SK-N-SH treated with all-trans-retinoic acid at 6 μM for 48 hours (cell line): ENCODE data around the gene LRRC36.
"Not testable (repeated sequence)": the region's sequence is repeated elsewhere in the genome, so short reads cannot be mapped to it uniquely, and the experiment has no call there.

Experiments used
- ATAC-seq: fragments of 200-7000 bp; cut with Tn5 transposase; 3 replicates; pipeline ENCODE4 v1.9.1; 2020; ENCODE audit warnings: mild to moderate bottlenecking, moderate library complexity
- ARNTL ChIP-seq: fragments of 450-650 bp; formaldehyde crosslinking; IDR thresholded peaks from 2 replicates; pipeline ENCODE4 v1.5.0; 2020; ENCODE audit warnings: low read depth, mild to moderate bottlenecking, moderate library complexity, borderline replicate concordance
- BACH2 ChIP-seq: fragments of 250-450 bp; sonication (Bioruptor Pico); IDR thresholded peaks from 2 replicates; pipeline ENCODE4 v1.9.0; 2021; ENCODE audit warnings: mild to moderate bottlenecking, borderline replicate concordance
- CSDC2 ChIP-seq: fragments of 250-450 bp; sonication (Bioruptor Pico); IDR thresholded peaks from 2 replicates; pipeline ENCODE4 v1.5.0; 2020; ENCODE audit warnings: mild to moderate bottlenecking, moderate library complexity
- CSRNP3 ChIP-seq: fragments of 250-450 bp; sonication (Bioruptor Pico); IDR thresholded peaks from 2 replicates; pipeline ENCODE4 v1.5.1; 2021; ENCODE audit warnings: mild to moderate bottlenecking, moderate library complexity
- ESRRG ChIP-seq: fragments of 250-450 bp; sonication (Bioruptor Pico); IDR thresholded peaks from 2 replicates; pipeline ENCODE4 v1.6.1; 2021; ENCODE audit warnings: mild to moderate bottlenecking
- GLIS3 ChIP-seq: fragments of 250-450 bp; sonication (Bioruptor Pico); IDR thresholded peaks from 2 replicates; pipeline ENCODE4 v1.5.0; 2020; ENCODE audit warnings: mild to moderate bottlenecking, moderate library complexity
- ISL1 ChIP-seq: fragments of 250-450 bp; sonication (Bioruptor Pico); IDR thresholded peaks from 2 replicates; pipeline ENCODE4 v2.1.2; 2022; ENCODE audit warnings: mild to moderate bottlenecking, moderate library complexity
- PPARA ChIP-seq: fragments of 250-450 bp; sonication (Bioruptor Pico); IDR thresholded peaks from 2 replicates; pipeline ENCODE4 v1.5.0; 2020; ENCODE audit warnings: mild to moderate bottlenecking, borderline replicate concordance
- RARB ChIP-seq: fragments of 250-450 bp; sonication (Bioruptor Pico); IDR thresholded peaks from 2 replicates; pipeline ENCODE4 v1.8.0; 2021; ENCODE audit warnings: mild to moderate bottlenecking, moderate library complexity
- SNAI2 ChIP-seq: fragments of 250-450 bp; sonication (Bioruptor Pico); IDR thresholded peaks from 2 replicates; pipeline ENCODE4 v1.5.0; 2020; ENCODE audit warnings: mild to moderate bottlenecking, moderate library complexity
- TCF4 ChIP-seq: fragments of 250-450 bp; sonication (Bioruptor Pico); IDR thresholded peaks from 2 replicates; pipeline ENCODE4 v1.8.0; 2021; ENCODE audit warnings: mild to moderate bottlenecking, moderate library complexity, borderline replicate concordance
- TOX ChIP-seq: fragments of 250-450 bp; sonication (Bioruptor Pico); IDR thresholded peaks from 2 replicates; pipeline ENCODE4 v1.8.0; 2021; ENCODE audit warnings: mild to moderate bottlenecking, moderate library complexity, borderline replicate concordance
- TSHZ2 ChIP-seq: fragments of 250-450 bp; sonication (Bioruptor Pico); IDR thresholded peaks from 2 replicates; pipeline ENCODE4 v1.5.0; 2020; ENCODE audit warnings: mild to moderate bottlenecking, moderate library complexity
- ZC3H10 ChIP-seq: fragments of 250-450 bp; sonication (Bioruptor Pico); IDR thresholded peaks from 2 replicates; pipeline ENCODE4 v1.5.1; 2021; ENCODE audit warnings: mild to moderate bottlenecking, moderate library complexity
- ZFP3 ChIP-seq: fragments of 250-450 bp; sonication (Bioruptor Pico); IDR thresholded peaks from 2 replicates; pipeline ENCODE4 v1.5.0; 2020; ENCODE audit warnings: mild to moderate bottlenecking, moderate library complexity
- ZFP30 ChIP-seq: fragments of 450-650 bp; formaldehyde crosslinking; IDR thresholded peaks from 2 replicates; pipeline ENCODE4 v1.5.0; 2022; ENCODE audit warnings: mild to moderate bottlenecking, moderate library complexity
- ZNF565 ChIP-seq: fragments of 450-650 bp; formaldehyde crosslinking; conservative IDR thresholded peaks from 2 replicates; pipeline ENCODE4 v1.5.0; 2020; ENCODE audit warnings: low read depth, mild to moderate bottlenecking, moderate library complexity
- ZNF70 ChIP-seq: fragments of 450-650 bp; formaldehyde crosslinking; IDR thresholded peaks from 2 replicates; pipeline ENCODE4 v1.5.0; 2020; ENCODE audit warnings: mild to moderate bottlenecking, moderate library complexity
- ZNF8 ChIP-seq: fragments of 450-650 bp; formaldehyde crosslinking; IDR thresholded peaks from 2 replicates; pipeline ENCODE4 v1.5.0; 2020; ENCODE audit warnings: mild to moderate bottlenecking, moderate library complexity
- TF ChIP-seq, protein P1 (sequence below): fragments of 250-450 bp; sonication (Bioruptor Pico); IDR thresholded peaks from 2 replicates; pipeline ENCODE4 v1.5.1; 2020; ENCODE audit warnings: low read depth, mild to moderate bottlenecking, moderate library complexity

Gene LRRC36

GRCh38 chr16:67356396-67356795 lies 29.8 kb downstream of the LRRC36 start:
- no peak for TF ChIP-seq TSHZ2 (CRISPR knock-in tag)
- TF ChIP-seq ZNF565 (CRISPR knock-in tag) = no peak
- TF ChIP-seq CSRNP3 = no peak
- no peak for ATAC-seq

GRCh38 chr16:67357561-67357960 lies 30.9 kb downstream of the LRRC36 start:
- TF ChIP-seq ZFP3 (CRISPR knock-in tag) = no peak
- ATAC-seq = no peak

DNA sequence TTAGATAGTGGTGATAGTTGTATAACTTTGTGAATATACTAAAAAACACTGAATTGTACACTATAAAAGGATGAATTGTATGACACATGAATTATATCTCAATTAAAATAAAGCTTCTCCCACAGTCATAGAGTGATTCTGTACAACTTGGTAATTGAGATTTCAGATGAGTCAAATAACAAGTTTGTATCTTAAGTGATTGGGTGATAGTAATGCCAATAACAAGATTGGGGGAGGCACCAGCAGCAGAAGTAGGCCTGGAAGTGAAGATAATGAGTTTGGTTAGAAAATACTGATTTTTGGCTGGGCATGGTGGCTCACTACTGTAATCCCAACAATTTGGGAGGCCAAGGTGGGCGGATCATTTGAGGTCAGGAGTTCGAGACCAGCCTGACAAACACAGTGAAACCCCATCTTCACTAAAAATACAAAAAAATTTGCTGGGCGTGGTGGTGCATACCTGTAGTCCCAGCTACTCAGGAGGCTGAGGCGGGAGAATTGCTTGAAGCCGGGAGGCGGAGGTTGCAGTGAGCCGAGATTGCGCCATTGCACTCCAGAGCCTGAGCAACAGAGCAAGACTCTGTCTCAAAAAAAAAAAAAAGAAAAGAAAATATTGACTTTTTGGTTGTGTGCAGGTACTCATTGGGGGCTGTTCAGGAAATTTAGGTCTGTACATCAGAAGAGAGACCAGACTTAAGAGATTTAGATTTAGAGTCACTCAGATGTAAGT lies 33.1 kb downstream of the LRRC36 start:
- not testable (repeated sequence) for ATAC-seq

DNA sequence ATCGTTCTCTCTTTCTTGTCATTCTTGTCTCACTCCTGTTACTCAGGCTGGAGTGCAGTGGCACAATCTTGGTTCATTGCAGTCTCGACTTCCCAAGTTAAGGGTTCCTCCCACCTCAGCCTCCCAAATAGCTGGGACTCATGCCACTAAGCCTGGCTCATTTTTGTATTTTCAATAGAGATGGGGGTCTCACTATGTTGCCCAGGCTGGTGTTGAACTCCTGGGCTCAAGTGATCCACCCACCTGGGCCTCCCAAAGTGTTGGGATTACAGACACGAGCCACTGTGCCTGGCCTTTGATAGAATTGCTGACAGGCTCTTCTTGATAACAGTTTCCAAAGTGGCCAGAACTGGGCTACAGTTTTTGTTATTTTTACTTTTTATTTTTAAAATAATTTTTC lies 34.4 kb downstream of the LRRC36 start:
- ATAC-seq = no peak
- no peak for TF ChIP-seq ARNTL (CRISPR knock-in tag)
- no peak for TF ChIP-seq ZFP30 (CRISPR knock-in tag)
- no peak for TF ChIP-seq CSDC2 (CRISPR knock-in tag)
- no peak for TF ChIP-seq PPARA (CRISPR knock-in tag)
- TF ChIP-seq ESRRG (CRISPR knock-in tag) = no peak
- TF ChIP-seq TOX = no peak
- TF ChIP-seq SNAI2 = no peak
- no peak for TF ChIP-seq ZNF70 (CRISPR knock-in tag)
- no peak for TF ChIP-seq ZNF8 (CRISPR knock-in tag)
- no peak for TF ChIP-seq BACH2 (CRISPR knock-in tag)
- no peak for TF ChIP-seq ZNF565 (CRISPR knock-in tag)
- TF ChIP-seq ISL1 (CRISPR knock-in tag) = no peak

DNA sequence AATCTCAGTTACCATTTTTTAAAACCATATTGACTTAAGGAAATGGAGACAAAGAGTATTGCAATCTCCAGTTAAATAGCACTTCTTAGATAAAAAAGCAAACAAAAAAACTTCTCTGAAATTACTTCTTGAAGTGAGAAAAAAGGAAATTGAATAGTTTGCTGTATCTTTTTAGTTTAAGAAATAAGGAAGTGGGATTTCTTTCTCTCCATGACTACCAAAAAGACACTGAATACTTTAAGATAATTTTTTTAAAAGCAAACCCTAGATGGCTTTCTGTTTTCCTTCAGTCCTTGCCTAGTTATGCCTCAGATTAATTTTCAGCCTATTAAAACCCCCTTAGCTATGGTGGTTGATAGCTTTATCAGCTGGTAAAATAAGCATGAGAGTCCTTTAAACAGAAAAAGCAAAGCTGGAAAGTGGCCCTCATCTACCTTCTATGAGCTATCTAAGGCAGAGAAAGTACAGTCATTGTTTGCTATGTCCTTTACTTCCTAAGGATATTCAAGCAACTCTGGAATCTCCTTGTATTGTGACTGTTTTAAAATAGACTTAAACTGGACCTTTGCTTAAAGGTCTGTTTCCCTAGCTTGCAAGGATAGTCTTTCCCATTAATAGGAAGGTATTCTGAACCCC lies 38.1 kb downstream of the LRRC36 start:
- no peak for ATAC-seq
- TF ChIP-seq SNAI2 = no peak
- TF ChIP-seq, protein P1, sequence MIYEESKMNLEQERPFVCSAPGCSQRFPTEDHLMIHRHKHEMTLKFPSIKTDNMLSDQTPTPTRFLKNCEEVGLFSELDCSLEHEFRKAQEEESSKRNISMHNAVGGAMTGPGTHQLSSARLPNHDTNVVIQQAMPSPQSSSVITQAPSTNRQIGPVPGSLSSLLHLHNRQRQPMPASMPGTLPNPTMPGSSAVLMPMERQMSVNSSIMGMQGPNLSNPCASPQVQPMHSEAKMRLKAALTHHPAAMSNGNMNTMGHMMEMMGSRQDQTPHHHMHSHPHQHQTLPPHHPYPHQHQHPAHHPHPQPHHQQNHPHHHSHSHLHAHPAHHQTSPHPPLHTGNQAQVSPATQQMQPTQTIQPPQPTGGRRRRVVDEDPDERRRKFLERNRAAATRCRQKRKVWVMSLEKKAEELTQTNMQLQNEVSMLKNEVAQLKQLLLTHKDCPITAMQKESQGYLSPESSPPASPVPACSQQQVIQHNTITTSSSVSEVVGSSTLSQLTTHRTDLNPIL = no peak
- no peak for TF ChIP-seq TCF4 (CRISPR knock-in tag)
- TF ChIP-seq, all 23 proteins: peak for 0

- no peak for ATAC-seq
- TF ChIP-seq ESRRG (CRISPR knock-in tag) = no peak
- TF ChIP-seq ZNF565 (CRISPR knock-in tag) = no peak
- TF ChIP-seq GLIS3 (CRISPR knock-in tag) = no peak
- TF ChIP-seq BACH2 (CRISPR knock-in tag) = no peak
- no peak for TF ChIP-seq TCF4 (CRISPR knock-in tag)
- TF ChIP-seq RARB (CRISPR knock-in tag) = no peak
- no peak for TF ChIP-seq ZC3H10
- no peak for TF ChIP-seq ISL1 (CRISPR knock-in tag)
- TF ChIP-seq TSHZ2 (CRISPR knock-in tag) = no peak
- no peak for TF ChIP-seq CSRNP3
- no peak for TF ChIP-seq ZFP3 (CRISPR knock-in tag)
- no peak for TF ChIP-seq SNAI2
- TF ChIP-seq, protein P1 = no peak
- TF ChIP-seq ZFP30 (CRISPR knock-in tag) = no peak
- no peak for TF ChIP-seq TOX
- no peak for TF ChIP-seq ARNTL (CRISPR knock-in tag)
Observed at GRCh38 chr16:67370661-67371060, 44.0 kb downstream of the LRRC36 start.
